Fibroblast of skin of left biceps (primary cell): ENCODE data around the gene BNC2.

Source experiments
- DNase-seq, 2 experiments: peaks; one replicate each; pipeline ENCODE4 v3.0.0-alpha.2; 2013; ENCODE audit warnings: low read depth in 2 of 2

BNC2 gene

DNA sequence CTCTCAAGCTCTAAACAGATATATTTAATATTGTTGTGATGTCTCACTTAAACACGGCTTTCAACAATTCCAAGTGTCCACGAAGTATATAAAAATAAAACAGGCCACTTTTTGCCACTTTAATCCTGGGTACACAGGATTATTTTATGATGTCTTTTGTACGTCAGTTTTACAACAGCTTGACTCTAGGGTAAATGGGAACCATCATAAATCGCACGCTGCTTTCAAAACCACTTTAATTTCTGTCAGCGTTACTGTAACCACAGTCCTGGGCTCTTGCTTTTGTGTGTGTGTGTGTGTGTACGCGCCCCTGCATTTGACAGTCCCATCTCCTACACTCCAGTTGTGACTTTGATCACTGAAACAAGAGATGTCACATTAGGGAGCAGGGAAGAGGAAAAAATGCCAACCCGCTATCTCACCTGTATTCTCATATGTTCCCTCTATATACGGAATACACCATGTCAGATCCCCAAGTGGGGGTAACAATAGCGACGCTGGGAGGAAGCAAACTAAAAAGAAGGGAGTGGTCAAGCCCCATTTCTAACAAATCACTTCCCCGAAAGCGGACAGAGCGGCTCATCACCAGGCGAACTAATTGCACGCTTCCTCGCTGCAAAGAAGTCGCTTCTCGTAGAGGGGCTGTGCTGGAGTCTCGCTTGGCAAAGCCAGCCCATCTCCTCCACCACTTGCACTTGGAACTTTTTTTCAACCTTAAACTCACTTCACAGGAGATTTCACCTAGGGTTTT lies 1.2 kb downstream of the BNC2 start:
- peak in 1 of 2 experiments; percentile 12 for DNase-seq

DNA sequence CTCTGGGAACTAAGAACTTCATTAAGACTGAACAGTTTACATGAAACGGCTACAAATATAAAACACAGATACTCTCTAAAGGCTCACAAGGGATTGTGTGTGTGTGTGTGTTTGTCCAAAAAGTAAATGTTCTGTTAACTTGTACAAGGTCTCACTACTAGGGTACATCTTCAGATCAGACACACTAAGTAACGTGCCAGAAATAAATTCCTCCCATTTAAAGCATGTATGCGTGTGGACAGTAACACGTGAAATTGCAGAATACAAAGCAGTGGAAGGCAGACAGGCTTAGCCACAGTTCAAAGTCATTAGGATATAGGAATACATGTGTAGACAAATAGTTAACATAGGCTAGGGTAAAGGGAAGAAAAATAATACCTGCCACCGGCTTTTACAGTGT lies 1.8 kb downstream of the BNC2 start:
- DNase-seq = no peak

DNA sequence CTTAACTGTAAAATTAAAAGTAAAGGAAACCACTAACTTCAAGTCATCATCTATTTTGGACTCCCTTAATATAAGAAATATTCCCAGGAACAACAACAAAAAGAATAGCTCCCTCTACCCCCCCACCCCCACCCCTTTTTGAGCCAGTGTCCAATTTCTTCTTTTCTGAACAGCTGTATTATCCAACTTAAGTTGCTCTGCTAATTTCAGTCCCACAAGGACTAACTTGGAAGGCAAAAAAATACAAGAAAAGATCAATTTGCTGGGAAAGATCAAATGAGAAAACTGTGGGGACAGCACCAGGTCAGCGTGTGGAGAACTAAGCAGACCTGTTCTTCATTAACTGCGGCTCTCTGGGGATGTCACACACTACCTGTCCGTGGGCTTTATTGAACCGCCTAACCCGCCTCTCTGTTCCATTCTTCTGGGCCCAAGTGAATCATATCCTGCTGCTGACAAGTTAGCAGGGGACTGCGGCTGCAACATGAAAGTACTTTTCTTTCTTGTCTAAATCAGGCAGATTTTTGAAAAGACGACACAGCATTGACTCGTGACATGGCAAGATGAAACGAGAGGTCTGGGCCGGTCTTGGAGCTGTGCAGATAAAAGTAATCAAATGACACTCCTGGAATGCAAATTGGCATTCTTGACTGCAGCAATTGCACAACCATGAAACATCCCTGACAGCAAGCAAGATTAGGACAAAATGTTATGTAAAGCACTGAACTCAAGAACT lies 2.7 kb downstream of the BNC2 start:
- peak in 1 of 2 experiments; percentile 65 for DNase-seq

GRCh38 chr9:16866587-16866986 lies 3.9 kb downstream of the BNC2 start:
- peak in 1 of 2 experiments; percentile 12 for DNase-seq

- peak in 1 of 2 experiments; percentile 43 for DNase-seq
These were observed 5.6 kb downstream of the BNC2 start for GRCh38 chr9:16864649-16865434.

DNA sequence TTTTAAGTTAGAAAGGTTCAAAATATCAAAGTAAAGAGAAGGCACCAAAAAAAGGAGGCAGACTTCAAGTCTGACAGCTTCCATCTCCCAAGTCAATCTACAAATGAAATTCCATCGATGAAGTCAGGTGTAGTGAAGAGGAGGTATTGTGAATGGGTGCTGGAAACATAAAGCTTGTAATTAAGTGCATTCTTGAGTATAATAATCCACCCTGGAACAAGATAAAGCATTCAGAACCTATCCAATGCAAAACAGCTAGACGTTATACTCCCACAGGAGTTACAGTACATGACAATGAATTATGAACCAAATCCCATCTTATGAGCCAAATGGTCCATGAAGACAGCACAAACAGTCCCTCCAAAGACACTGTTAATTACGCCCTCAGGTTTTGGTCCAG lies 22.3 kb downstream of the BNC2 start:
- no peak for DNase-seq

DNA sequence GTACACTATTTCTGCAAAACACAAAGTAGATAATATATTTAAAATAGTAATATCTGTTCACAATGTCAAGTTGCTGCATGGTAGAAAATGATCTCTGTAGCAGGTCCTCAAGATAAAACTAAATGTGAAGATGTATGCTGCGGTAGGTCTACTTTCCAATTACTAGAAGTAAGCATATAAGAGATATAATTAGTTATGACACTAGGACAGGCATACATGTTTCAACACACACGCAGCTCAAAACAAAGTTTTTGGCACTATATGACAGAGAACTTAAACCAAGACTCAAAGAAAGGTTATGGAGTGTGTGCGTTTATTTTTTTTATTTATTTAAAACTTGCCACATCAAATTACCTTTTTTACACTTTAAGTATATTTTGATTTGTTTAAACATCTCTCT lies 23.5 kb downstream of the BNC2 start:
- no peak for DNase-seq

GRCh38 chr9:16846367-16846766 lies 24.1 kb downstream of the BNC2 start:
- DNase-seq = no peak

GRCh38 chr9:16834817-16835216 lies 35.7 kb downstream of the BNC2 start:
- no peak for DNase-seq

GRCh38 chr9:16833296-16833835 lies 37.1 kb downstream of the BNC2 start:
- no peak for DNase-seq

- no peak for DNase-seq
These were observed 38.4 kb downstream of the BNC2 start for GRCh38 chr9:16832101-16832500.

- DNase-seq = no peak
These were observed 39.7 kb downstream of the BNC2 start for GRCh38 chr9:16830806-16831205.

DNA sequence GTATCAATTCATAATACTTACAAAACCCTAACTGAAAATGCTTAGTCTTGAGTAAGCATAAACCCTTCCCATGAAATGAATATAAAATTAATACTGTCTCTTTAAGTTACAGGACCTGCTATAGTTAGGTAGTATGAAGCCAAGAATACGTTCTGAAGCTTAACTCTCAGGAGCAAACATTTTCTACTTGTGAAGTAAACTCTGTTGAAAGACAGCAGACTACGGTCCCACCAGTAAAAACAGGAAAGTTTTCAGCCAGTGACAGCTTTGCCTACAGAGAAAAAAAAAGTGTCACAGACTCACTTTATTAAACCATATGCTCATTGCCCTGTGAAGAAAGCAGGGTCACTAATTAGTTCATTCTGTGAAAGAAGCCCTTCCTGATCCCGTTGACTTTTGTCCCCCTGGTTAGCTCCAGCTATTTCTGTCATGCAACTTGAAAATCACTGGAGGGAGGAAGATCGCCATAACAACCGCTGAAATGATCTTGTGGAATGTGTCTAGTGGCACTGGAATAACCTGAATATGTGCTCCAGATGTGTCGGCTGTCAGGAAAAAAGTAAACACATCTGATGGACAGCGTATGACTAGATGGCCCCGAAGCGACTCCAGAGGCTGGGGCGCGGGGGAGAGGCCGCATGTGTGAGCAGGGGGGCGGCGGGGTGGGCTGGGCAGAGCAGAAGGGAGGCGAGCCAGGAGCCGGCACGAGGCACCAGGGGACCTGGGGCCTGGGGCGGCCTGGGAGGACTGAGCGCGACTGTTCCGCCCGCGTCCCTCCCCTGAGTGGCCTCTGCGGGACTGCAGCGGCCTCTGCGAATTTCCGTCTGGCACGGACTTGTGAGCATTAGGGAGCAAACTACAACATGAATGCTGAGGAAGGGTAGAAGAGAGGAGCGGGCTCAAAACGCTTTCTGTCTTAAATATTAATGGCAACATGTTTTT lies 41.9 kb downstream of the BNC2 start:
- peak; percentile 47 to 52 for DNase-seq

DNA sequence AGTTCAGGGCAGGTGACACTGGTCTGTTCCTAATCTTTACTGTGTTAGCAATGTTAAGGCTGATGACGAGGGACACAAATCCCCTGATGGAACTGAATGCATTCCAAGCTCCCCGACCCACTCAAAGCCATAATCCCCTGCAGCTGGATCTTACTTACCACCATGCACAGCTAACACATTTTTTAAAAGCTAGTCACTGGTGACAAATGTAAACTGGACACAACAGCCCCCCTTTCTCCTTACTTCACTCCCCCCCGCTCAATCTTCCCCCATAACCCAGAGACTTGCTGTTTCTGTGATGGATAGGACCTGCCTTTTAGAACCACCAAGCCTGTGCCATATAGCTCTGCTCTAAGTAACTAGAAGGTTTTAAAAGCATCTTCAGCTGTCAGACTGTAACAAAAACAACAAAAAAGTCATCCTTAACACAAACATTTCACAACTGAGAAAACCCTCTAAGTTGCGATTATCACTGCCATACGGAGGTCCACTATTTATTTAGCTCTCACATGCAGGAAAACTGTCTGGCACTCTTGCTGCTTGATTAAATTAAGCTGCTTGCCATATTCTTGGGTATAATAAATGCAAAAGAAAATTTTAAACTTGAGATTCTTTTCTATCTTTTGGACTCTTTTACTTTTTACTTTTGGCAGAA lies 44.4 kb downstream of the BNC2 start:
- DNase-seq = peak; percentile 81 to 85

- peak; percentile 65 to 71 for DNase-seq
These were observed 45.1 kb downstream of the BNC2 start for GRCh38 chr9:16825331-16825725.

GRCh38 chr9:16824545-16825330 lies 45.7 kb downstream of the BNC2 start:
- DNase-seq = peak; percentile 40 to 41

DNA sequence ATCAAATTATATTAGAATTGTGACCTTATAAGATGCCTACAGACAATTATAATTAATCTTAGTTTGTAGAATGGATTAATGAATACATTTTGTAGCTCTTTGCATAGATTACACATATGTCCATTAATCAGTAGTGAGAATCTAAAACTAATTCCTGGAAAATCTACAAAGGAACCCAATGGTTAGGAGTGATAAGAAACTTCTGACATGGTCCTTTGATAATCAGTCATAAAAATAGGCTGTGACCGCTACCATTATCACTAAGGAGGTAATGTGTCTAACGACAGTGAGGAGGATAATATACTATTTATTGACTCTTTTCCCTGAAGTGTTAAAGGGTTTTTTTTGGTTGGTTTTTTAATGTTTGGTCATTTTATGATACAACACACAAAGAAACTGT lies 46.6 kb downstream of the BNC2 start:
- no peak for DNase-seq

DNA sequence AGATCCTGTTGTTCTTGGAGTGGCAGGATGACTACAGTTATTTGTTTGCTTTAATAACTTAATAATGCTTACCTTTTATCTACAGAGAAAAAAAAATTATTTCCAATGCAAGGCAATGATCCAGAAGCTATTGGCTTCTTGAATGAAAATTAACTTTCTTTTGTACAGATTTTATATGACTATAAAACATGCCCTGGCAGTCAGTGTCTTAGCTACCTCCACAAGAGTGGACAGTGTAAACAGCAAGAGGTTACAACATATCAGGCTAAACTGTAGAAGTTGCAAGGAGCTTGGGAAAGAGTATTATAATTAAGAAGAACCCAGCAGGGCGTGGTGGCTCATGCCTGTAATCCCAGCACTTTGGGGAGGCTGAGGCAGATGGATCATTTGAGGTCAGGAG lies 49.1 kb downstream of the BNC2 start:
- no peak for DNase-seq

- no peak for DNase-seq
These were observed 53.0 kb downstream of the BNC2 start for GRCh38 chr9:16817514-16817913.

GRCh38 chr9:16817002-16817401 lies 53.5 kb downstream of the BNC2 start:
- DNase-seq = no peak
